ENCODE results near the gene CTRB2.
"Not testable (repeated sequence)": the region's sequence is repeated elsewhere in the genome, so short reads cannot be mapped to it uniquely, and the experiment has no call there.

- TF ChIP-seq CTCF (IDR thresholded peaks at IDR 0.05); YY1 (IDR thresholded peaks at IDR 0.05; ENCODE audit: low read depth); SMC3 (IDR thresholded peaks at IDR 0.05; ENCODE audit: low read depth, low read length); NRF1 (IDR thresholded peaks at IDR 0.05; ENCODE audit: low read depth, low read length); GABPA (IDR thresholded peaks at IDR 0.05; ENCODE audit: low read depth); JUND (IDR thresholded peaks at IDR 0.05); TAF1 (IDR thresholded peaks at IDR 0.05; ENCODE audit: borderline replicate concordance, low read depth, low read length); EZH2phosphoT487 (IDR thresholded peaks at IDR 0.05; ENCODE audit: borderline replicate concordance, low read depth); SIN3A (IDR thresholded peaks at IDR 0.05; ENCODE audit: borderline replicate concordance, low read depth, low read length); MAX (IDR thresholded peaks at IDR 0.05; ENCODE audit: low read depth); REST (IDR thresholded peaks at IDR 0.05; ENCODE audit: low read depth, low read length); TEAD4 (IDR thresholded peaks at IDR 0.05; ENCODE audit: borderline replicate concordance, insufficient read depth): not testable (repeated sequence)
- TF ChIP-seq MXI1 (IDR thresholded peaks at IDR 0.05; ENCODE audit: low read depth, low read length) (0 out of 2 replicates have a peak, but pooled peaks have one; percentile 25), EP300 (IDR thresholded peaks at IDR 0.05; ENCODE audit: borderline replicate concordance in 1 of 2, low read depth in 1 of 2, low read length in 1 of 2) (peak in 1 of 2 experiments; percentile 28; a peak in 1 of 4 replicates)
These were observed 33.7 kb upstream of the CTRB2 start for GRCh38 chr16:75240633-75241032.

All from SK-N-SH (cell line).